Anterior cingulate cortex (tissue), 58 donors: ENCODE data around the gene DCT.
"Not testable (repeated sequence)": the region's sequence is repeated elsewhere in the genome, so short reads cannot be mapped to it uniquely, and the experiment has no call there.

Experiments used
- DNase-seq, 58 donors: peaks; one replicate each; lab custom pipeline; 2025; lab: John Stamatoyannopoulos, UW

The DCT gene

GRCh38 chr13:94479616-94480015 lies at the start of gene DCT:
Gene DCT (minus strand): TSS chr13:94479682. CDS start chr13:94479255, 427 bp downstream.
- no peak for DNase-seq

GRCh38 chr13:94526956-94527355 lies 47.5 kb upstream of the DCT start:
- DNase-seq, result not testable (repeated sequence)

GRCh38 chr13:94525781-94526180 lies 46.3 kb upstream of the DCT start:
- no peak for DNase-seq

GRCh38 chr13:94524407-94524806 lies 44.9 kb upstream of the DCT start:
- DNase-seq, result no peak

GRCh38 chr13:94520001-94520400 lies 40.5 kb upstream of the DCT start:
- no peak for DNase-seq

- DNase-seq, result no peak
These were observed 37.0 kb upstream of the DCT start for GRCh38 chr13:94516456-94516855.

DNA sequence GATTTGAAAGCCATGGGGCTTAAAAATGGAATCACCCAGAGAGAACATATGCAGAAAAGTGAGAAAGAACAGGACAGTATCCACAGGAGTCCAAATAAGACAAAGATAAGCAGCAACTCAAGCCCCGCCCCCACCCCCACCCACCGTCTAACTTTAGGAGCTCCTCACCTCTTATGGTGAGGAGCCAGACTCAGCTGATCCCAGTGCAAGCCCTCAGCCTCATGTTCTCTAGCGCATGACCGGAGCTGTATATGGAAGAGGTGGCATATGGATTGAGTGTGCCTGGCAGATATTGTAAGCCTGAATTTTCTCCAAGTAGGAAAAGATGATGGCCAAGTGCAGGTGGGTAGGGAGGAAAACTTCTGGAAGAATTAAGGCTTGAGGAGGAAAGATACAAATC lies 36.4 kb upstream of the DCT start:
- DNase-seq, result no peak

- DNase-seq, result no peak
These were observed 35.9 kb upstream of the DCT start for GRCh38 chr13:94515374-94515773.

DNA sequence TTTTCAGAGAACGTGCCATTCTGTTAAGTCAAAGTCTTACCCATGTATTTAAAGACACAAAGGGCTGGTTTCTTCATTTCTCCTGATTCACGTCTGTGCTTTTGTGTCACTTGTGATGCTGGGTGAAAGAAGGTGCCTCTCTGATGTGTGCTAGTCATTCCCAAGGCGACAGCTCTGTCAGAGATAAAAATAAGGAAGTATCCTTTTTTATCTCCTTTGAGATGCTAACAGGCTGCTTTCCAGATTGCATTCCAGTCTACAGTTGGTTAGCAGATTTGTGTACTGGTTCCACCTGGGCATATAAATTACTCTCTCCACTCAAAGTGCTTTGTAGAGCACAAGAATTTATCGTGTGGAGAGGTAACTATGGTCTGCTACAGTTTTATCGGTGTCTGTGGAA lies 33.5 kb upstream of the DCT start:
- DNase-seq, result no peak

DNA sequence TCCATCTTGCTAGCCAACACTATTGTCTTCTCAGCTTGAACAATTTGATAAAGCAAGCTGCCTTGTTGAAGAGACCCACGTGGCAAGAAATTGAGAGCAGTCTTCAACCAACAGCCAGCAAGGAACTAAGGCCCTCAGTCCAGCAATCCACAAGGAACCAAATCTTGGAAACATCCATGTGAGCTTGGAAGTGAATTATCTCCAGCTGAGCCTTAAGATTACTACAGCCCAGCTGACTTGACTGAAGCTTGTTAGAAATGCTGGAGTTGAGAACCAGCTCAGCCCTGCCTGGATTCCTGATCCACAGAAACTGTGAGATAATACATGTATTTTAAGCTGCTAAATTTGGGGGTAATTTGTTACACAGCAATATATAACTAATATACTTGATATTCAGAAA lies 26.2 kb upstream of the DCT start:
- DNase-seq, result no peak

DNA sequence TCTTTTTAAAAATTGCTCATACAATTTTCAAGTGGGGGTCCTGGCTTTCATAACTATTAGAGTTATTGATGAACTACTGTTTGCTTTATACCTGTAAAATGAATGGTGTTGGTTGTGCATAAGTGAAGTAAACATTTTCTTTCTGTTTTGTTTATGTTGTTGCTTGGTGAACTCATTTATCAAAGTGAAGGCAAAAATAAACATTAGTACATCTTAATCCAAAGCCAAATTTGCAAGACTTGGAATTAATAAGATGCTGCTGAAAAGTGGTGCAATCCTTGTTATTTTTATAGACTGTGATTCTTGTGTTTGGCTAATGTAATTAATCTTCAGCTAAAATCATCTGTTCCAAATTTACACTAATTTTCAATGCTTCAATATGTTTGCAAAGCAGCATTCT lies 24.4 kb upstream of the DCT start:
- DNase-seq, result no peak

- DNase-seq, result not testable (repeated sequence)
These were observed 19.3 kb upstream of the DCT start for GRCh38 chr13:94498831-94499230.

GRCh38 chr13:94495806-94496205 lies 16.3 kb upstream of the DCT start:
- DNase-seq, result peak in 1 of 58 donors; percentile 6

DNA sequence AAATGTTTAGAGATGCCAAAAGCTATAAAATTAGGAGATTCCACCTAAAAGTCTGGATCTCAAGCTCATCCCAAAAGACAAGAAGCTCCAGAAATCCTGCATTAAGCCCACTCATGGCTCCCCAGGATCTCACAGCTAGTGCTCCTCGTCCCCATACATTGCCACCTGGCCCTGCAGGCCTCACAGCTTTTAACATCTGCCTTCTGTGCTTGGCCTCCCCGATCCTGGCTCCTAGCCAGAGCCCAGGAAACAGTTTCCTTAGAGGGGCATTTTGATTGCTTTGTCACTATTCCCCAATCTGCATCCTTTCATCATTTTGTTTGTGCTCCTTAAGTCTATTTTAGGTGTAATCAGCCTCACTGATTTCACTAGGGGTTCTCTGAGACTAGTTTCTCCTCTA lies 14.5 kb upstream of the DCT start:
- DNase-seq, result no peak

DNA sequence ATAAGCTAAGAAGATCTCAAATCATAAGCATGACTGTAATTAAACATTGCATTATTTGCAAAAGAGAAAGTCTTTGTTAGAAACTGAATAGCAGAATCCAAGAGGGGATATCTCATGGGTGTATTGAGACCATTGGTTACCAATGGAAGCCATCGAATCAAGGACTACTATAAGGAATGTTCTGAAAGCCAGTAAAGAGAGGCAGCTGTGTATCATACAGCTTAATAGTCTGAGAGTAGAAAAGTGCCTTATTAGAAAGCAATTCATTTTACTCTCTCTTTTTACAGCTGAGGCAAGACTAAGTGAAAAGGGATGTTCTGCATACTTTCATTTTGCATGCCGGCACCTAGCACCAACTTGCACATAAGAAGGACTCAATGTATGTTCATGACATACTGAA lies 7.6 kb upstream of the DCT start:
- DNase-seq, result no peak

DNA sequence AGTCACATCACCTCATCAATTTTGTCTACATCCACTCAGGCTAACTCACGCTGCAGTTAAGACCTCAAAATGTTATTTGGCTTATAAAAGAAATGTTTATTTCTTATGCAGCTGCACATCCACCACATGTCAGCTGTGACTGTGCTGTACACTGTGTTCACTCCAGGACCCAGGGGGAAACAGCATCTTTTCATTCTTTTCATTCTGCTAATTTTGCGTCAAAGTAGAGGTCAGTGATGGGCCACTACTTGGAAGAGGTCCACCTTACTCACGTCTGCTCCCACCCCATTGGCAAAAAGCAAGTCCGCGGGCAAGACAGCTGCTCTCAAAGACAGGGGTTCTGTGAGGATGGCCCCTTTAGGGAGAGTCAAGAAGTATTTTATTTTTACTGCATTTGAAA lies 4.5 kb upstream of the DCT start:
- DNase-seq, result no peak

GRCh38 chr13:94481941-94482340 lies 2.5 kb upstream of the DCT start:
- DNase-seq, result no peak

- DNase-seq, result peak in 3 of 58 donors; percentile 2 to 29 (median 2)
These were observed 1.2 kb upstream of the DCT start for GRCh38 chr13:94480672-94481145.

DNA sequence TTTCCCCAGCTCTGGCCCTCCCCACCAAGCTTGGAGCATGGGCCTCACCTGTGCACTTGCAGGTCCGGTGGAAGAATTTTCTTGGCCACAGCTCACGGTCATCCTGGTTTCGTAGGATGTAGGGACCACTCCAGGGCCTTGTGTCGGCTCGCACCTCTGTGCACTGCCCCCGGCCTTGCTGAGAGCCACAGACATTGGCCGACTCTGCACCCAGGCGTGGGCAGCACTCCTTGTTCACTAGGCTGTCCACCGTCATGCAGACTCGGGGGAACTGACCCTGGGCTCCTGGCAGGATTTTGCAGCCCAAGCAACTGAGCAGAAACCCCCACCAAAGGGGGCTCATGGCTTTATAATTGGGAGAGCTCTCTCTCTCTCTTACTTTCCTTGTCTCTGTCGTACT lies 569 bp downstream of the DCT start:
- DNase-seq, result no peak

DNA sequence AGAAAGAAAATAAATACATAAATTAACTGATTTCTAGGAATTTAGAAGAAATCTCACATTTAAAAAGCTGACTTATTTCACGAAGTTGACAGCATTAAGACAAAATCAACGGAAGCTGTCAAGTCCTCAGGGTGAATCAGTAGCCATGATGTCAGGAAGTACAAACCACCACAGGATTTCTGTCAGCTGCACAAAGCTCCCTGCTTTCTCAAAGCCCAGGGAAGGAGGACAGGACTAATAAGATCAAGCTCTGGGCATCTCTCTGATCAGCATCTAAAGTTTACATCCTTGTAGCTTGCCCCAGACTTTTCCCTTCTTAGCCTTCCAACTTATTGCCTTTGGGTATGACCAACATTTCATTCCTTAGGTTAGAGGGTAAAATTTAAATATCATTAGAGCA lies 9.4 kb downstream of the DCT start:
- DNase-seq, result no peak

- DNase-seq, result no peak
These were observed 14.7 kb downstream of the DCT start for GRCh38 chr13:94464771-94465170.

- DNase-seq, result no peak
These were observed 16.8 kb downstream of the DCT start for GRCh38 chr13:94462670-94463069.

GRCh38 chr13:94459116-94459515 lies 20.4 kb downstream of the DCT start:
- DNase-seq, result no peak
